DND-41 (cell line): ENCODE data around the gene TMCO1.

Experiments
- ATAC-seq: fragments of 200-7000 bp; cut with Tn5 transposase; 3 replicates; pipeline ENCODE4 v1.9.1; 2021; ENCODE audit warnings: low read depth; ENCODE audit not compliant: insufficient read depth
- DNase-seq: peaks from one replicate; pipeline ENCODE4 v3.0.0-alpha.2; 2020
- H2AFZ ChIP-seq: 2 replicates; pipeline ENCODE4 v1.6.0; 2012; ENCODE audit warnings: low read depth, low read length
- H3K27ac ChIP-seq: 2 replicates; pipeline ENCODE4 v1.5.1; 2012; ENCODE audit warnings: low read length, inconsistent platforms
- H3K27me3 ChIP-seq: fragments of 200-600 bp; sonication (generic); 2 replicates; pipeline ENCODE4 v1.6.0; 2012; ENCODE audit warnings: low read length, mild to moderate bottlenecking, inconsistent platforms; ENCODE audit not compliant: insufficient read depth, poor library complexity
- H3K36me3 ChIP-seq: 2 replicates; pipeline ENCODE4 v1.5.1; 2012; ENCODE audit warnings: low read length, inconsistent platforms; ENCODE audit not compliant: insufficient read depth
- H3K4me1 ChIP-seq: 2 replicates; pipeline ENCODE4 v1.5.1; 2012; ENCODE audit warnings: mild to moderate bottlenecking, low read length; ENCODE audit not compliant: insufficient read depth
- H3K4me2 ChIP-seq: 2 replicates; pipeline ENCODE4 v1.6.0; 2012; ENCODE audit warnings: mild to moderate bottlenecking, moderate library complexity, low read length, inconsistent platforms; ENCODE audit not compliant: insufficient read depth
- H3K4me3 ChIP-seq, 2 experiments: fragments of 200-600 bp in 1 of 2; shearing (Covaris generic) in 1 of 2; 2 replicates each; pipeline ENCODE4 v1.5.1; 2012 to 2016; ENCODE audit warnings: inconsistent platforms in 2 of 2, low read length in 2 of 2, mild to moderate bottlenecking in 2 of 2, low read depth in 1 of 2, moderate library complexity in 1 of 2
- H3K79me2 ChIP-seq: 2 replicates; pipeline ENCODE4 v1.6.0; 2012; ENCODE audit warnings: low read length, inconsistent platforms; ENCODE audit not compliant: insufficient read depth
- H3K9ac ChIP-seq: 2 replicates; pipeline ENCODE4 v1.6.0; 2012; ENCODE audit warnings: low read depth, mild to moderate bottlenecking, inconsistent platforms, low read length, moderate library complexity
- H3K9me3 ChIP-seq: 2 replicates; pipeline ENCODE4 v1.5.1; 2012; ENCODE audit warnings: low read length, moderate library complexity, mild to moderate bottlenecking, inconsistent platforms; ENCODE audit not compliant: insufficient read depth, severe bottlenecking
- H4K20me1 ChIP-seq: 2 replicates; pipeline ENCODE4 v1.6.0; 2012; ENCODE audit warnings: low read length; ENCODE audit not compliant: insufficient read depth
- EZH2 ChIP-seq: IDR thresholded peaks from 3 replicates; pipeline ENCODE4 v1.6.1; 2012; ENCODE audit warnings: borderline replicate concordance, low read depth, mild to moderate bottlenecking, moderate library complexity, low read length, inconsistent platforms; ENCODE audit not compliant: severe bottlenecking
- TF ChIP-seq, protein P1 (sequence below): IDR thresholded peaks from 2 replicates; pipeline ENCODE4 v1.5.1; 2012; ENCODE audit warnings: borderline replicate concordance, low read length, moderate library complexity, mild to moderate bottlenecking; ENCODE audit not compliant: poor library complexity, severe bottlenecking; ENCODE audit errors: extremely low read depth

The TMCO1 gene

GRCh38 chr1:165699577-165699976 lies 69.1 kb downstream of the TMCO1 start:
- 0 out of 2 replicates have a peak, but pooled peaks cover under 1% of the 10 kb centered on the region for H3K36me3 ChIP-seq
- H3K4me2 ChIP-seq, result peak overlapping the region; percentile 97
- no peak for ATAC-seq
- H3K27ac ChIP-seq, result no peak overlapping the region
- DNase-seq, result no peak
- H3K79me2 ChIP-seq, result peaks cover 42% of the 10 kb centered on the region
- H3K4me1 ChIP-seq, result peaks cover 35% of the 10 kb centered on the region
- TF ChIP-seq EZH2, result no peak
- TF ChIP-seq, protein P1, sequence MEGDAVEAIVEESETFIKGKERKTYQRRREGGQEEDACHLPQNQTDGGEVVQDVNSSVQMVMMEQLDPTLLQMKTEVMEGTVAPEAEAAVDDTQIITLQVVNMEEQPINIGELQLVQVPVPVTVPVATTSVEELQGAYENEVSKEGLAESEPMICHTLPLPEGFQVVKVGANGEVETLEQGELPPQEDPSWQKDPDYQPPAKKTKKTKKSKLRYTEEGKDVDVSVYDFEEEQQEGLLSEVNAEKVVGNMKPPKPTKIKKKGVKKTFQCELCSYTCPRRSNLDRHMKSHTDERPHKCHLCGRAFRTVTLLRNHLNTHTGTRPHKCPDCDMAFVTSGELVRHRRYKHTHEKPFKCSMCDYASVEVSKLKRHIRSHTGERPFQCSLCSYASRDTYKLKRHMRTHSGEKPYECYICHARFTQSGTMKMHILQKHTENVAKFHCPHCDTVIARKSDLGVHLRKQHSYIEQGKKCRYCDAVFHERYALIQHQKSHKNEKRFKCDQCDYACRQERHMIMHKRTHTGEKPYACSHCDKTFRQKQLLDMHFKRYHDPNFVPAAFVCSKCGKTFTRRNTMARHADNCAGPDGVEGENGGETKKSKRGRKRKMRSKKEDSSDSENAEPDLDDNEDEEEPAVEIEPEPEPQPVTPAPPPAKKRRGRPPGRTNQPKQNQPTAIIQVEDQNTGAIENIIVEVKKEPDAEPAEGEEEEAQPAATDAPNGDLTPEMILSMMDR, result no peak
- no peak overlapping the region for H2AFZ ChIP-seq
- H3K9ac ChIP-seq, result no peak overlapping the region
- H3K27me3 ChIP-seq, result no peaks in the 10 kb centered on the region
- no peak overlapping the region for H3K4me3 ChIP-seq
- H3K9me3 ChIP-seq, result no peaks in the 10 kb centered on the region
- no peaks in the 10 kb centered on the region for H4K20me1 ChIP-seq

DNA sequence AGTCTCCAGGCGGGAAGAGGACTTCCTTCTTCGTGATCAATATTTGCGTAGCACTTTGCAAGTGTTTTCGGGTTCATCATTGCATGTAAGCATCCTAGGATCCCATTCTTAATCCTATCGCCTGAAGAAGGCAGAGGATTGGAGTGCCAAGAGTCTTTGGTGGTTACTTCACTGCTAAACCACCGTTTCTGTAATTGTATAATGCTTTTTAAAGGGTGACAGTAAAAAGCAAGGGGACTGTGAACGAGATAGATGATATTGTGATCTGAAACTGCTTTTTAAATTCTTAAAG lies 70.0 kb downstream of the TMCO1 start:
- Histone ChIP-seq H3K4me1 (peaks cover 35% of the 10 kb centered on the region), H2AFZ (peak overlapping the region; percentile 99), H3K9ac (peak overlapping the region; percentile 90), H3K27me3 (no peaks in the 10 kb centered on the region), H3K9me3 (no peaks in the 10 kb centered on the region), H3K36me3 (peaks cover 6% of the 10 kb centered on the region; the same call in 1 of the 2 replicates), H3K4me2 (peak overlapping the region; percentile 97), H3K79me2 (peaks cover 49% of the 10 kb centered on the region), H4K20me1 (no peaks in the 10 kb centered on the region), H3K4me3 (peak overlapping the region; percentile 83 to 99), H3K27ac (peak overlapping the region; percentile 99)
- DNase-seq, result no peak
- ATAC-seq, result no peak
- no peak for TF ChIP-seq EZH2
- TF ChIP-seq, protein P1, result no peak

GRCh38 chr1:165697881-165698760 lies 70.5 kb downstream of the TMCO1 start, which contains the start of gene ALDH9A1:
TSS of gene ALDH9A1 (minus strand) at chr1:165698562. CDS start at chr1:165698558, 4 bp downstream.
- H3K79me2 ChIP-seq, result peaks cover 49% of the 10 kb centered on the region
- H3K36me3 ChIP-seq, result peaks cover 6% of the 10 kb centered on the region; the same call in 1 of the 2 replicates
- H3K4me1 ChIP-seq, result peaks cover 35% of the 10 kb centered on the region
- H3K4me3 ChIP-seq, result peak within 1 kb of the TSS; percentile 83 to 99
- peak within 1 kb of the TSS; percentile 97 for H3K4me2 ChIP-seq
- H3K9ac ChIP-seq, result peak within 1 kb of the TSS; percentile 90
- H4K20me1 ChIP-seq, result no peaks in the 10 kb centered on the region
- peak within 1 kb of the TSS; percentile 99 for H3K27ac ChIP-seq
- DNase-seq (peak; percentile 94), ATAC-seq (peak; percentile 88)
- H3K9me3 ChIP-seq, result no peaks in the 10 kb centered on the region
- H2AFZ ChIP-seq, result peak within 1 kb of the TSS; percentile 99
- no peaks in the 10 kb centered on the region for H3K27me3 ChIP-seq
- TF ChIP-seq, protein P1, result peak; percentile 60
- no peak for TF ChIP-seq EZH2
